Measurements from ENCODE around the gene SRGAP1.

Gene SRGAP1

DNA sequence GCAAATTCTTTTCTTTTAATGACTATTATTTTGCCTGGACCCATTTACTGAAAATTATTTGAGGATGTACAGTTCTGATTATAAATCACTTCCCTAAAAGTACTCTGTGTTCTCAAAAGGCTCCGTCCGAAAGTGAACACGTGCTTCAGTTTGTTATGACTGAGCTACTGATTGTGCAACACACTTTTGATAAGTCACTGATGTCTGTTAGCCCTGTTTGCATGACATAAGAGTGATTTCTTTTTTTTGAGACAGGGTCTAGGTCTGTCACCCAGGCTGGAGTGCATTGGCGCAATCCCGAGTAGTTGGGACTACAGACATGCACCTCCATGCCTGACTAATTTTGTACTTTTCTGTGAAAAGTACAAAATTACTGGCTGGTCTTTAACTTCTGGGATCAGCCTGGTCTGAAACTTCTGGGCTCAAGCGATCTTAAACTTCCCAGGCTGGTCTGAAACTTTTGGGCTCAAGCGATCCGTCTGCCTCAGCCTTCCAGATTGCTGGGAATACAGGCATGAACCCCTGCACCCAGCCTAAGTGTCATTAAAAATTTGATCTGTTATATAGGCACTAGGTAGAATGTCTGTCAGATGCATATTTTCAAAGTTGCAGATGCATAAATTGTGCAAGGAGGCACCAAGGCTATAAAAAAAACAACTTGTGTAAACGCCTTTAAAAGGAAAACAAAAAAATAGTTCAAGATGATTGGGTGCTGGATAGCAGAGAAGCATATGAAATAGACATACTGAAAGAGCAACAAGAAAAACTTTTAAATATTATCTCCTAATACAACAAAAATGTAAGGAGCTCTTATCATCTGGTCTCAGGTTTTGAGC lies 111.5 kb downstream of the SRGAP1 start:
- 0 out of 2 replicates have a peak, but pooled peaks have one; percentile 8 for TF ChIP-seq Cebpa-rat (IDR thresholded peaks at IDR 0.05)
- H3K4me3 ChIP-seq = no peak overlapping the region
- no peaks in the 10 kb centered on the region for H3K36me3 ChIP-seq

DNA sequence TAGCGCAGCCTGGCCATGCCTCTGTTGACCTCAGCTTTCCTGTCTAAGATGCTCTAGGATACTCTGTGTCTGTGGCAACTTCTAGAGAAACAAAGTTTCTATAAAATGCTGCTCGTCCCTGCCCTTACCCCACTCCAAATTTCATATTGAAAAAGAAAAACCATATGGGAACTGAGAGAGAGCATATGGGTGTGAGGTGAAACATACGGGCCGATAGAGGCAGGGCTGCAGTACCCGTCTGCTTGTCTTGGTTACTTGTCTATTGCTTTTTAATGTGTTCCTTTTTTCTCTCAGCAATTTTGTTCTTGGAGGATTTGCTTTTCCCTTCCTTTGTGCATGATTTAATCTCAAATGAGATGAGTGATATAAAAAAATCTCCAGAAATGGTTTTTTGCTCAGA lies 113.0 kb downstream of the SRGAP1 start:
- H3K9ac ChIP-seq = no peak overlapping the region
- no peaks in the 10 kb centered on the region for H3K27me3 ChIP-seq
- no peak for TF ChIP-seq Cebpa-rat (IDR thresholded peaks at IDR 0.05)
- H4K20me1 ChIP-seq = no peaks in the 10 kb centered on the region
- H3K9me3 ChIP-seq = no peaks in the 10 kb centered on the region
- H3K4me1 ChIP-seq = no peaks in the 10 kb centered on the region
- no peak overlapping the region for H3K4me3 ChIP-seq
- no peak overlapping the region for H3K4me2 ChIP-seq
- H3K27ac ChIP-seq = no peak overlapping the region
- H3K36me3 ChIP-seq = no peaks in the 10 kb centered on the region

More for the DNA sequence above, 111.5 kb downstream of the SRGAP1 start:
- no peak overlapping the region for H3K27ac ChIP-seq
- no peak overlapping the region for H3K4me2 ChIP-seq
- no peaks in the 10 kb centered on the region for H3K4me1 ChIP-seq
- H3K9ac ChIP-seq = no peak overlapping the region
- H3K9me3 ChIP-seq = no peaks in the 10 kb centered on the region
- H4K20me1 ChIP-seq = no peaks in the 10 kb centered on the region
- H3K27me3 ChIP-seq = no peaks in the 10 kb centered on the region

DNA sequence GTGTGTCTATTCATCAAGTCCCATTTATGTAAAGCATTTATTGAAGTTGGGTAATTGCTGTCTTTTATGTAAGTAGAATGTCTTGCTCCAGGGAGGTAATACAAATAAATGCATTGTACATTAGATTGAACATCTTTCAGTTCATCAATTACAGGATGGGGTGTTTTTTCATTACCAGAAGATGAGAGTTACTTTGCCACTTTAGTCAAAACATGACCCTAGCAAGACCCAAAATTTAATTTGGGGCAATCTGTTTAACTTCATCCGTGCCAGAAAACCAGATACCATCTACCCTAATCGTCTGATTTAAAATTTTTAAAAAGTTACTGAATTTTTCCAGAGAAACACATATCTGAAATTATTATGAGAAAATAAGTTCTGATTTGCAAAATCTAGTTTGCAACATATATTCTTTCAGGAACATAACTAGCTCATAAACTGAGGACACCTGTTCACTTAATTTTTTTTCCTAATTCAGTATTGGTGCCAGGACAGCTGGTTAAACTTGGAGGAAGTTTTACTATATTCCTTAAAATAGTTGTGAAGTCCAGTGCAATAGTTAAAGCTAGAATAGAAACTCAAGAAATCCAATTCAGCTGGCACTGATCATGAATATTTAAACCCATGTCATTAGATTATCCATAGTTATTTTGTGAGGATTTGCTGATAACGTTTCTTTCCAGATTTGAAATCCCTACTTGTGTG lies 114.5 kb downstream of the SRGAP1 start:
- Histone ChIP-seq H3K4me3 (no peak overlapping the region), H3K27ac (no peak overlapping the region), H3K9me3 (no peaks in the 10 kb centered on the region), H3K4me2 (no peak overlapping the region), H3K4me1 (peaks cover 5% of the 10 kb centered on the region), H3K36me3 (no peaks in the 10 kb centered on the region), H4K20me1 (no peaks in the 10 kb centered on the region), H3K9ac (no peak overlapping the region), H3K27me3 (no peaks in the 10 kb centered on the region)
- TF ChIP-seq Cebpa-rat (IDR thresholded peaks at IDR 0.05) = no peak

DNA sequence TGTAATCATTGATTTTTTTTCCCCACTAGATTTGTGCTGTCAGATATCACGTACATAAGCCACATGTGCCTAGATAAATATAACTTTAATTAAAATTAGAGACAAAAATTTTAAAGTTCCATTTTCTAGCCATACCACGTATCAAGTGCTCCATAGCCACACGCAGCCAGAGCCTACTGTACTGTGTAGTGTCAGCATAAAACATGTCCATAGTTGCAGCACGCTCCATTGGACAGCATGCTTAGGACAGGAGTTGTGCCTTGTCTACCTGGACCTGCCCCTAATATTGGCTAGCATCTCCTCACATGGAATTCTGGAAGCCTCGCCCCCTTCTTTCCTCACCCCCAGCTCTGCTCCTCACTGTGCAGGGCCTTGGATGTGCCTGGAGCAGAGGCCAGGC lies 116.5 kb downstream of the SRGAP1 start:
- Histone ChIP-seq H3K27me3 (no peaks in the 10 kb centered on the region), H3K27ac (no peak overlapping the region), H3K36me3 (no peaks in the 10 kb centered on the region), H3K4me2 (no peak overlapping the region), H4K20me1 (no peaks in the 10 kb centered on the region), H3K9ac (no peak overlapping the region), H3K4me3 (no peak overlapping the region), H3K9me3 (no peaks in the 10 kb centered on the region), H3K4me1 (peaks cover 9% of the 10 kb centered on the region)
- TF ChIP-seq Cebpa-rat (IDR thresholded peaks at IDR 0.05) = no peak

DNA sequence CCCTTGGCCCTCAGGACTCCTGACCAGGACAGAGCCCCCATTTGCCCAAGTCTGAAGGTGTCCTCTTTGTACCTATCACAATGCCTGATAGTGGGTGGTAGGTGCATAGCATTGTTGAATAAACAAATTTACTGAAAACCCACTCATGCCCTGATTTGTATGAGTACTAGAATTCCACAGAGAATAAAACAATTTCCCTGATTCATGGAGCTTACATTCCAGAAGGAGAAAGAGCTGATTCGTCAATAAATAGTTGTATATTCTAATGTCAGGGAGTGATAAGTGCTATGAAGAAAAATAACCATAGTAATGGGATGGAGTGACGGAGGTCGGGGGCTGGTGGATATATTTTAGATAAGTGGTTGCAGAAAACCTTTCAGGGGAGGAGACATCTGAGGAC lies 117.0 kb downstream of the SRGAP1 start:
- Histone ChIP-seq H3K27ac (no peak overlapping the region), H3K36me3 (no peaks in the 10 kb centered on the region), H4K20me1 (no peaks in the 10 kb centered on the region), H3K9ac (no peak overlapping the region), H3K27me3 (no peaks in the 10 kb centered on the region), H3K9me3 (no peaks in the 10 kb centered on the region), H3K4me1 (peaks cover 9% of the 10 kb centered on the region), H3K4me2 (no peak overlapping the region), H3K4me3 (no peak overlapping the region)
- TF ChIP-seq Cebpa-rat (IDR thresholded peaks at IDR 0.05) = no peak

DNA sequence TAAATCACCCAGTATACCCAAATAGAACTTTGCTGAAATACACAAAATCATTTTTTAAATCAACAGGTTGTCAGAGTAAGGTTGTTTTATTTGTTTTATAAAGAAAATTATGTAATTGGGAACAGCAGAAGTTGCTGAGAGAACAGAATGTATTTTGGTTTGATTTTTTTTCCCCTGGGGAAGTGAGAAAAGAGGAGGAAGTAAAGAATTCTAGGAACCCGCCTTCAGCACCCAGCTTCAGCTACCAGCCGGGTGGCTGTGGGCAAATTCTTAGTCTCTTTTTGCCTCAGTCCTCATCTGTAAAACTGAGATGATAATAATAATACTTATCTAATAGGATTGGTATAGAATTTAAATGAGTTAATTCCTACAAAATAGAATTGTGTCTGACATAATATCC lies 119.4 kb downstream of the SRGAP1 start:
- TF ChIP-seq Cebpa-rat (IDR thresholded peaks at IDR 0.05) = no peak
- Histone ChIP-seq H3K27me3 (no peaks in the 10 kb centered on the region), H3K4me3 (no peak overlapping the region), H3K9ac (no peak overlapping the region), H3K36me3 (no peaks in the 10 kb centered on the region), H4K20me1 (no peaks in the 10 kb centered on the region), H3K4me2 (no peak overlapping the region), H3K9me3 (no peaks in the 10 kb centered on the region), H3K4me1 (peaks cover 9% of the 10 kb centered on the region), H3K27ac (no peak overlapping the region)

DNA sequence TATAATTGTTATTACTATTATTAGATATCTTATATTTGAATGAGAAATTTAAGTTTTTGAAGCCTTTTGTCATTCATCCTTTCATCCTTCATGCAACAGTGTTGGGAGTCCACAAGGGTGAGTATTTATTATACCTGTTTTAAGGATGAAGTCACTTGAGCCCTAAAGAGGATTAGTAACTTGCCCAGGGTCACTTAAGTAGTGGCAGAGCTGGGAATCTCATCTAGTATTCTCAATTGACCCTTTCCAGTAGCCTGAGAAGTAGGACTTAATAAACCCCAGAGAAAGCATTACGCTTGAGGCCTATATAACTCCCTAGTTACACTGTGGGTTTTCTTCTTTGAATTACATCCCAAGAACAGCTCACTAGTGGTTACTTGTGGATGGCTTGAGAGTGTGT lies 119.8 kb downstream of the SRGAP1 start:
- H3K9me3 ChIP-seq = no peaks in the 10 kb centered on the region
- H3K27me3 ChIP-seq = no peaks in the 10 kb centered on the region
- no peaks in the 10 kb centered on the region for H3K36me3 ChIP-seq
- H3K9ac ChIP-seq = no peak overlapping the region
- TF ChIP-seq Cebpa-rat (IDR thresholded peaks at IDR 0.05) = no peak
- peaks cover 9% of the 10 kb centered on the region for H3K4me1 ChIP-seq
- H4K20me1 ChIP-seq = no peaks in the 10 kb centered on the region
- no peak overlapping the region for H3K4me3 ChIP-seq
- H3K4me2 ChIP-seq = no peak overlapping the region
- no peak overlapping the region for H3K27ac ChIP-seq

DNA sequence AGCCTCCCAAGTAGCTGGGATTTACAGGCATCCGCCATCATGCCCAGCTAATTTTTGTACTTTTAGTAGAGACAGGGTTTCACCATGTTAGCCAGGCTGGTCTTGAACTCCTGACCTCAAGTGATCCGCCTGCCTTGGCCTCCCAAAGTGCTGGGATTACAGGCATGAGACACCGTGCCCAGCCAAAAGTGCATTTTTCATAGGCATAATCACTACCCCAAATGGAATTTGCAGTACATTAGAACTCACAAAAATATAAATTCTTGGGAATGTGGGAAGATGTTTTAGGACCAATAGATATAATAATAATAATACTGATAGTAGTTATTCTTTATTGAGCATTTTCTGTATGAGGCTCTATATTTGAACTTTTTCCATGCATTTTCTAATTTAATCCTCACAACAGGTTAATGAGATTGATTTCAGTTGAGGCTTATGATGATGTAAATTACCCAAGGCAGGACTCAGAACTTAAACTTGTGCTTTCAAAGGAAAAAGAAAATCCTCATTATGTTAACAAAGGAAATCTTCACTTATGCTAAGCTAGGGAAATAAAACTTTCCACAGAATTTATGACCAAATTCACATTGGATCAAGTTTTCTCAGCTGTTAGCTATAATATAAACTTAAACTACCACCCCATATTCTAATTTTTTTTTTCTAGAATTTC lies 121.6 kb downstream of the SRGAP1 start:
- Histone ChIP-seq H3K27me3 (no peaks in the 10 kb centered on the region), H3K4me3 (no peak overlapping the region), H3K9ac (no peak overlapping the region), H3K27ac (no peak overlapping the region), H3K9me3 (no peaks in the 10 kb centered on the region), H4K20me1 (no peaks in the 10 kb centered on the region), H3K4me1 (peaks cover 9% of the 10 kb centered on the region), H3K4me2 (no peak overlapping the region), H3K36me3 (no peaks in the 10 kb centered on the region)
- TF ChIP-seq Cebpa-rat (IDR thresholded peaks at IDR 0.05) = no peak

DNA sequence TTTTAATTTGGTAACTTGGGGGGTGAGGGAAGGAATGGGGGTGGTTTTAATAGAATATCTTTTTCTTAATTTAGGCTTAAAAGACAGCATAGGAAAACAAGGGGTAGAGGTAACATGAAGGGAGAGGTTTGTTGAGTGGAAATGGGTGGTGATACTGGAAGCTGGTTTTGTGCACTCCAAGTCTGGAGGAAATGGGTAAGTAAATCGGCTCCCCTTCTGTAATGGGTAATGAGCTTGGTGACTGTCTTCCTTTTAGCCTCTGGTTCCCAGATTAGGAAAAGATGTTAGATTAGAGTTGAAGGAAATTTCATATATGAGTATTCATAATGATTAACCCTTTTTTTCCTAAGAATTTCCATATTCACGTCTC lies 122.1 kb downstream of the SRGAP1 start:
- no peaks in the 10 kb centered on the region for H4K20me1 ChIP-seq
- no peaks in the 10 kb centered on the region for H3K27me3 ChIP-seq
- peaks cover 9% of the 10 kb centered on the region for H3K4me1 ChIP-seq
- no peak overlapping the region for H3K27ac ChIP-seq
- no peak overlapping the region for H3K4me3 ChIP-seq
- no peak for TF ChIP-seq Cebpa-rat (IDR thresholded peaks at IDR 0.05)
- no peak overlapping the region for H3K9ac ChIP-seq
- no peak overlapping the region for H3K4me2 ChIP-seq
- no peaks in the 10 kb centered on the region for H3K36me3 ChIP-seq
- H3K9me3 ChIP-seq = no peaks in the 10 kb centered on the region

Measured in BLaER1 (cell line).